ENCODE measurements around the gene KANSL1. TPM values are rescaled to one million over a fixed set of nuclear protein-coding genes. Genes with fewer than 3 reads are reported as not detected.

KANSL1 gene
- total and polyA plus RNA-seq, 2 experiments from 2014 or later = 49.0 to 206 TPM

DNA sequence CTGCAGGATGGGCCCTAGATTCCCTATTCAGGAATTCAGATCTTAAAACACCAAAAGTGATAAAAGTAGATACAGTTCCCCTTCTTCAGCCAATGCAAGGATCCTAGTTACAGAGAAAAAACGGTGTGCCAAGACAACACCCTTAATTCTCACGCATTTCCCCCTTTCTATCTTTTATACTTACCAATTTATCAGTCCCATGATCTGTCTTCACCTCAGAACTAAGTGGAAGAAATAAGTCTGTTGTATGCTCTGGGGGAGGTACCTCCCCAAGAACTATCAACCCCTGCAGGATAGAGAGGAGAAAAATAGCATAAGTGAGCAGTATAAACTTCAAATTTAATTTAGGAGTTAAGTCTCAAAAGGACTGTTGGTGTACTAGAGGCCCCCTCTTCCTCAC, 111.0 kb downstream of the KANSL1 start:
- Histone ChIP-seq H3K27me3 (ENCODE audit: insufficient read depth) (no peaks in the 10 kb centered on the region), H3F3A (replicated peaks; ENCODE audit: low read depth) (no peaks in the 10 kb centered on the region), H4K20me1 (replicated peaks; ENCODE audit: insufficient read depth) (peaks cover 31% of the 10 kb centered on the region), H3K4me2 (no peak overlapping the region), H3K36me3 (ENCODE audit: insufficient read depth) (peaks cover 8% of the 10 kb centered on the region; the same call in 1 of the 2 replicates), H3K9me2 (ENCODE audit: insufficient read depth) (no peaks in the 10 kb centered on the region), H3K27ac (ENCODE audit: low read depth) (peak overlapping the region; percentile 78), H3K4me3 (no peak overlapping the region), H3K4me1 (ENCODE audit: insufficient read depth) (peaks cover 11% of the 10 kb centered on the region), H2AFZ (no peak overlapping the region), H3K79me2 (replicated peaks; ENCODE audit: insufficient read depth) (peaks cover 96% of the 10 kb centered on the region)
- no peak for TF ChIP-seq NANOG (IDR thresholded peaks at IDR 0.05; ENCODE audit: borderline replicate concordance)
- Mint-ChIP-seq H3K27me3 (ENCODE audit: insufficient read depth, low read depth, poor library complexity) (peaks cover 10% of the 10 kb centered on the region), H3K27ac (peak overlapping the region; percentile 28; the same call in 1 of the 2 replicates), H3K4me1 (peaks cover 18% of the 10 kb centered on the region; the same call in 2 of the 3 replicates), H3K4me3 (no peak overlapping the region), H3K9me3 (peaks cover 12% of the 10 kb centered on the region), H3K36me3 (ENCODE audit: low read depth) (peaks cover 38% of the 10 kb centered on the region)
- ATAC-seq (no peak), DNase-seq (ENCODE audit: low spot score) (no peak)

- Histone ChIP-seq H3K4me3 (no peak overlapping the region), H3K9me2 (ENCODE audit: insufficient read depth) (no peaks in the 10 kb centered on the region), H3K27ac (ENCODE audit: low read depth) (no peak overlapping the region), H3K79me2 (replicated peaks; ENCODE audit: insufficient read depth) (peaks cover 89% of the 10 kb centered on the region), H3K27me3 (ENCODE audit: insufficient read depth) (no peaks in the 10 kb centered on the region), H3F3A (replicated peaks; ENCODE audit: low read depth) (no peaks in the 10 kb centered on the region), H4K20me1 (replicated peaks; ENCODE audit: insufficient read depth) (peaks cover 20% of the 10 kb centered on the region), H3K36me3 (ENCODE audit: insufficient read depth) (peaks cover 8% of the 10 kb centered on the region; the same call in 1 of the 2 replicates), H2AFZ (no peak overlapping the region), H3K4me2 (no peak overlapping the region), H3K4me1 (ENCODE audit: insufficient read depth) (peaks cover 11% of the 10 kb centered on the region)
- 0 out of 2 replicates have a peak overlapping the region, but pooled peaks have one; percentile 63 for H3K27ac Mint-ChIP-seq
- H3K4me1 Mint-ChIP-seq = peaks cover 18% of the 10 kb centered on the region
- peaks cover 20% of the 10 kb centered on the region for H3K9me3 Mint-ChIP-seq
- DNase-seq (ENCODE audit: low spot score) (no peak), ATAC-seq (no peak)
- peaks cover 51% of the 10 kb centered on the region for H3K36me3 Mint-ChIP-seq (ENCODE audit: low read depth)
- H3K4me3 Mint-ChIP-seq = no peak overlapping the region
- TF ChIP-seq CREB1 (CRISPR knock-in tag; IDR thresholded peaks at IDR 0.05; ENCODE audit: low read depth) = no peak
- TF ChIP-seq JUNB (IDR thresholded peaks at IDR 0.05; ENCODE audit: unreplicated experiment) = no peak
- no peak for TF ChIP-seq EZH2 (IDR thresholded peaks at IDR 0.05; ENCODE audit: low read depth, unreplicated experiment)
- TF ChIP-seq, protein P1, sequence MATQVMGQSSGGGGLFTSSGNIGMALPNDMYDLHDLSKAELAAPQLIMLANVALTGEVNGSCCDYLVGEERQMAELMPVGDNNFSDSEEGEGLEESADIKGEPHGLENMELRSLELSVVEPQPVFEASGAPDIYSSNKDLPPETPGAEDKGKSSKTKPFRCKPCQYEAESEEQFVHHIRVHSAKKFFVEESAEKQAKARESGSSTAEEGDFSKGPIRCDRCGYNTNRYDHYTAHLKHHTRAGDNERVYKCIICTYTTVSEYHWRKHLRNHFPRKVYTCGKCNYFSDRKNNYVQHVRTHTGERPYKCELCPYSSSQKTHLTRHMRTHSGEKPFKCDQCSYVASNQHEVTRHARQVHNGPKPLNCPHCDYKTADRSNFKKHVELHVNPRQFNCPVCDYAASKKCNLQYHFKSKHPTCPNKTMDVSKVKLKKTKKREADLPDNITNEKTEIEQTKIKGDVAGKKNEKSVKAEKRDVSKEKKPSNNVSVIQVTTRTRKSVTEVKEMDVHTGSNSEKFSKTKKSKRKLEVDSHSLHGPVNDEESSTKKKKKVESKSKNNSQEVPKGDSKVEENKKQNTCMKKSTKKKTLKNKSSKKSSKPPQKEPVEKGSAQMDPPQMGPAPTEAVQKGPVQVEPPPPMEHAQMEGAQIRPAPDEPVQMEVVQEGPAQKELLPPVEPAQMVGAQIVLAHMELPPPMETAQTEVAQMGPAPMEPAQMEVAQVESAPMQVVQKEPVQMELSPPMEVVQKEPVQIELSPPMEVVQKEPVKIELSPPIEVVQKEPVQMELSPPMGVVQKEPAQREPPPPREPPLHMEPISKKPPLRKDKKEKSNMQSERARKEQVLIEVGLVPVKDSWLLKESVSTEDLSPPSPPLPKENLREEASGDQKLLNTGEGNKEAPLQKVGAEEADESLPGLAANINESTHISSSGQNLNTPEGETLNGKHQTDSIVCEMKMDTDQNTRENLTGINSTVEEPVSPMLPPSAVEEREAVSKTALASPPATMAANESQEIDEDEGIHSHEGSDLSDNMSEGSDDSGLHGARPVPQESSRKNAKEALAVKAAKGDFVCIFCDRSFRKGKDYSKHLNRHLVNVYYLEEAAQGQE (IDR thresholded peaks at IDR 0.05; ENCODE audit: unreplicated experiment) = no peak
- TF ChIP-seq EZH2phosphoT487 (IDR thresholded peaks at IDR 0.05; ENCODE audit: unreplicated experiment) = no peak
- no peak for TF ChIP-seq NANOG (IDR thresholded peaks at IDR 0.05; ENCODE audit: borderline replicate concordance)
- H3K27me3 Mint-ChIP-seq (ENCODE audit: insufficient read depth, low read depth, poor library complexity) = peaks cover 14% of the 10 kb centered on the region
Observed at GRCh38 chr17:46081018-46081320, 112.3 kb downstream of the KANSL1 start.
